GM18526 (cell line): ENCODE data around the gene TRPM1.

Experiments
- POLR2A ChIP-seq: IDR thresholded peaks from 3 replicates; pipeline ENCODE4 v1.6.1; 2011; ENCODE audit not compliant: insufficient read length; ENCODE audit errors: extremely low read depth

The TRPM1 gene

GRCh38 chr15:31050953-31051352, 50.6 kb downstream of the TRPM1 start:
- no peak for TF ChIP-seq POLR2A

- TF ChIP-seq POLR2A = no peak
Measured at GRCh38 chr15:31049682-31050615, 51.6 kb downstream of the TRPM1 start.

GRCh38 chr15:31049111-31049510, 52.4 kb downstream of the TRPM1 start:
- TF ChIP-seq POLR2A = no peak

- no peak for TF ChIP-seq POLR2A
Measured at GRCh38 chr15:31047437-31047836, 54.1 kb downstream of the TRPM1 start.

- TF ChIP-seq POLR2A = no peak
Measured at GRCh38 chr15:31046759-31047359, 54.7 kb downstream of the TRPM1 start.

GRCh38 chr15:31045606-31046005, 55.9 kb downstream of the TRPM1 start:
- TF ChIP-seq POLR2A = no peak

- no peak for TF ChIP-seq POLR2A
Measured at GRCh38 chr15:31042751-31043150, 58.8 kb downstream of the TRPM1 start.

- TF ChIP-seq POLR2A = no peak
Measured at GRCh38 chr15:31041610-31042009, 59.9 kb downstream of the TRPM1 start.

GRCh38 chr15:31040611-31041010, 60.9 kb downstream of the TRPM1 start:
- no peak for TF ChIP-seq POLR2A

GRCh38 chr15:31039961-31040360, 61.6 kb downstream of the TRPM1 start:
- no peak for TF ChIP-seq POLR2A

GRCh38 chr15:31037731-31038477, 63.6 kb downstream of the TRPM1 start:
- no peak for TF ChIP-seq POLR2A

- no peak for TF ChIP-seq POLR2A
Measured at GRCh38 chr15:31036783-31037182, 64.7 kb downstream of the TRPM1 start.

GRCh38 chr15:31035610-31036009, 65.9 kb downstream of the TRPM1 start:
- no peak for TF ChIP-seq POLR2A

- TF ChIP-seq POLR2A = no peak
Measured at GRCh38 chr15:31034152-31034551, 67.4 kb downstream of the TRPM1 start.

GRCh38 chr15:31032961-31033371, 68.6 kb downstream of the TRPM1 start:
- no peak for TF ChIP-seq POLR2A

- TF ChIP-seq POLR2A = no peak
Measured at GRCh38 chr15:31031471-31032067, 70.0 kb downstream of the TRPM1 start.
